NCI-H748 (cell line): Measurements from ENCODE around the gene CYGB.
"Not testable (repeated sequence)": the region's sequence is repeated elsewhere in the genome, so short reads cannot be mapped to it uniquely, and the experiment has no call there.

Source experiments
- DNase-seq: peaks from one replicate; lab custom pipeline; 2025; ENCODE audit not compliant: unreplicated experiment; lab: John Stamatoyannopoulos, UW

The CYGB gene

DNA sequence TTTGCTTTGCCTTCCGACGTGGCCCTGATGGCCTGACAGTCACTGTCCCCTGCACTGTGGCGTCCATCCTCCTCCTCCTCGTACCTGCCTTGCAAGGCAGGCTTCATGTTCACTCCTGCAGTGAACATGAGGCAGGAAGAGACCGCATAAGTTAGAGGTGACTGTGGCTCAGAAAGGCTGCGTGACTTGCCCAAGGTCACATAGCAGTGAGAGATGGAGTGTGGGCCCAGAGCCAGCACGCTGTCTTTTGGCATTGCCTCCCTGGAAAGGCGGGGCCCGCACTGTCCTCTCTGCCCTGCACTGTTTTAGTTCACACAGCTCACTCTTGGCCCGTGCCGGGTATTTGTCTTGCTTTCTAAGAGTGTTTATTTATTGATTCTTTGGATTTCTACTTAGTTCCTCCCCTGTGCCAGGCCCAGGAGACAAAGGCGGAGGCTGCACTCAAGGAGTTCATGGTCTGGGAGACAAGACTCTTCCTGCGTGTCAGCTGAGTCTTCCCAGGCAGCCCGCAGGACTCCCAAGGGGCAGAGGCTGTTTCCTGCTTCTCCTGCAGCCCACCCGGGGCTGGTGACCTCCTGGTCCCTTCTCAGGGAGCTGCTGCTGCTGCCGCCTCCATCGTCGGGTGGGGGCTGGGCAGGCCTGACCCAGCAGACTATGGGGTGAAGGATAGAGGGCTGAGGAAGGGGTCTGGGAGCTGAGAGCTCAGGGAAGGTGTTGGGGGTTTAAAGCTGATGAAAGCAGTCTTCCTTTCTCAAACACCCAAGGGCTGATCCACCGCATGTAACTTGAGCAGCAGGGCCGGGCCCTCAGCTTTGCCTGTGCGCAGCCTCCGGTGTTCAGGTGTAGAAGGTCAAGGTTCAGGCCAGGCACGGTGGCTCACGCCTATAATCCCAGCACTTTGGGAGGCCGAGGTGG, 12.7 kb downstream of the CYGB start:
- DNase-seq, result no peak

DNA sequence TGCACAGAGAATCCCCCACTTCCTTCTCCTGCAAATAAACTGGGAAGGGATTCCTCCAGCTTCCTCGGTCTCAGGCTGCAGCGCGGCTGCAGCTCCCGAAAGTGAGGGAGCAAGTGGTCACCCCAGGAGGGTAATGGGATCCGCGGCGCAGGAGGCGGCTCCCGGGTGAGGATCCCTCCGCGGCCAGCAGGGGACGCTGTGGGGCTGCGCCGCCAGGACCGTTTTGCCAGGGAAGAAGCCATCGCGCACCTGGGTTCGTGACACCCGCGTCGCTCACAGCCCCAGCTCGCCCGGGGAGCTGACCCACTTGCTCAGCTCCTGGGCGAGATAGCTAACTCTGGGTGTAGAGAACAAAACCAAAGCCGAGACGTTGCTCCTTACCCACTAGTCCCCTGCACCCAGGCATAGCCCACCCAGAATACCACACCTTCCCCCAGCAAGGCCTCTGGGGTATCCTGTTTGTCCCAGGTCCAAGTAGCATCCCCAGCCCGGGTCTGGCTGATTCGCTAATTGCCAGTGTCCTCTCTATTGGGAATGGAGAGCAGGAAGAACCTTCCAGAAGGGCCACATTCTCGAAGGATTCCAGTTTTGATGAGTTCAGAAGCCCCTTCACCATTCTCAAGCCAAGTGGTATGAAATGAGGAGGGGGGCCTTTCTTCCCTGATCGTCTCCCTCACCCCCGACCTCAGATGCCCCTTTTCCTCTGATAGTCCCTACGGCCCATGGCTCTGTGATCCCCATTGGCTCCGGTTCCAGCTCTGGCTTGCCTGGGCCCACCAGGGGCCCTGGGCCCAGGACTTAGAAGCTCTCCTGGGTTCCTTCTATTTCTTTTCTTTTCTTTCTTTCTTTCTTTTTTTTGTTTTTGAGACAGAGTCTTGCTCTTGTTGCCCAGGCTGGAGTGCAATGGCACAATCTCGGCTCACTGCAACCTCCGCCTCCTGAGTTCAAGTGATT, 14.1 kb downstream of the CYGB start:
- DNase-seq, result peak; percentile 61

DNA sequence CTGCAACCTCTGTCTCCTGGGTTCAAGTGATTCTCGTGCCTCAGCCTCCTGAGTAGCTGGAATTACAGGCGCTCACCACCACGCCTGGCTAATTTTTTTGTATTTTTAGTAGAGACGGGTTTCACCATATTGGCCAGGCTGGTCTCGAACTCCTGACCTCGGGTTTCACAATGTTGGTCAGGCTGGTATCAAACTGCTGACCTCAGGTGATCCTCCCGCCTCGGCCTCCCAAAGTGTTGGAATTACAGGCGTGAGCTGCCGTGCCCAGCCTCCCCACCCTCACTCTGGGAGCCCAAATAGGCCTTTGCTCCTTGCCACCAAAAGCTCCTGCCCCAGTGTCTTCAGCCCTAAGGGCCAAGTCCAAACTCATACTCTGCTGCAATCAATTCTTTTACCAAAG, 15.8 kb downstream of the CYGB start:
- DNase-seq, result not testable (repeated sequence)

DNA sequence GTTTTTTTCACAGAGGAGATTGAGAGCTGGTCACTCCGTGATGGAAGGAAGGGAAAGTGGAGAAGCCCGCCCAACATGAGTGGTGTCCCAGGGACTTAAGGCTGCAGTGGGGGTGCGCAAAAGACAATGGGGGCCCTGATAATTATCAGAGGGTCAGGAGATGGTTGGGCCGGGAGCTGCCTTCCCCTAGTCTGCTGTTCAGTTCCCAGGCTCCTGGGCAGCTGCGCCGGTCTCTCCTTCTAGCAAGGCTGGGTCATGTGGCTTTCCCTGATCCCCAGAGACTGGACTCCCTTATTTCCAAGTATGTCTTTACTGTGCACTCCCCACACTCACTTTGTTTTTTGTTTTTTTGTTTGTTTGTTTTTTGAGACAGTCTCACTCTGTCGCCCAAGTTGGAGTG, 16.2 kb downstream of the CYGB start:
- no peak for DNase-seq

DNA sequence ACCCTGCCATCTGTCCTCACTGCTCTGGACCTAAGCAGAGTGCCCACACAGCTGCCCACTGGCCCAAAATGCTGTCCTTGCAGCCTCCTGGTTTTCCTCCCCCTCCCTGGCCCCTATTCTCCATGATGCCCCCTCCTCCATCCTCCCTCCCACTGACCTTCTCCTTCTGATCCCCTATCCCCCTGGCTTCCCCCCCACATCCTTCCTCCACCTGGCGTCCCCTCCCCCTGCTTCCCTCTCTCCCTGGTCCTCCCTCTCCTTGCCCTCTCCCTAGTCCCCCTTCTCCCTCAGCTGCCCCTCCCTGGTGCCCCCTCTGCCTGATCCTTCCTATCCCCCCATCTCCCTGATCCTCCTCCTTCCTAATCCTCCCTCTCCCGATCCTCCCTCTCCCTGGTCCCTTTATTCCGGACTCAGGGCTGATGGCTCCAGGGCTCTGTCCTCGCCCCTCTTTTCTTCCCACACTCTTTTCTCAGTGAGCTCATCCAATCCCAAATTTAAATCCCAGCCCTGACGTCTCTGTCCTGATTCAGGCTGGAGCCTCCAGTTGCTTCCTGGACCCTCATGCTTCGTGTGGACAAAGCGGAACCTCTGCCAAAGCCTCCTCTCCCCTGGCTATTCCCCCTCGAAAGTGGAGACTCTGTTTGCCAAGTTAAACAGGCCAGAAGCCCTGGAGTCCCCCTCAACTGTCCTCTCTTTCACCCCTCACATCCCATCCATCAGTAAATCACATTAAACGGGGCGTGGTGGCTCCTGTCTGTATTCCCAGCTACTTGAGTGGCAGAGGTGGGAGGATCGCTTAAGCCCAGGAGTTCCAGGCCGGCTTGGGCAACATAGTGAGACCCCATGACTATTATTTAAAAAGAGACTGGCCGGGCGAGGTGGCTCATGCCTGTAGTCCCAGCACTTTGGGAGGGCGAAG, 18.2 kb downstream of the CYGB start:
- no peak for DNase-seq

DNA sequence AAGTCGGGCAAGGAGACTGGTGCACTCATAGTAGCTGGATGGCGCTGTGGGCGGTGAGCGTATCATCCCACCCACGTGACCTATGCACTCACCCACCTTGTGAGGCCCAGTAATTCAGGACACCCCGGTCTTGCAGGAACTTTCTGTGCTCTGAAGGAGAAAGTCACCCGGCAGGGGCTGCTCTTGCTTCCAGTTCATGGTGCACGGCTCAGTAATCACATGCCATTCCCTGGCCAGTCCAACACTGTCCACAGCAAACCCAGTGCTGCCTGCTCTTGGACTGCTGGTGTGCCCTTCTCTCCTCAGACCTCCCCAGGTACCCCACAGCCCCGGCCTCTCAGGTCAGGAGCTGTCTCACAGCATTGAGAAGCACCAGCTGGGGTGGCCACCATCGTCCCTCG, 19.9 kb downstream of the CYGB start:
- DNase-seq, result no peak

DNA sequence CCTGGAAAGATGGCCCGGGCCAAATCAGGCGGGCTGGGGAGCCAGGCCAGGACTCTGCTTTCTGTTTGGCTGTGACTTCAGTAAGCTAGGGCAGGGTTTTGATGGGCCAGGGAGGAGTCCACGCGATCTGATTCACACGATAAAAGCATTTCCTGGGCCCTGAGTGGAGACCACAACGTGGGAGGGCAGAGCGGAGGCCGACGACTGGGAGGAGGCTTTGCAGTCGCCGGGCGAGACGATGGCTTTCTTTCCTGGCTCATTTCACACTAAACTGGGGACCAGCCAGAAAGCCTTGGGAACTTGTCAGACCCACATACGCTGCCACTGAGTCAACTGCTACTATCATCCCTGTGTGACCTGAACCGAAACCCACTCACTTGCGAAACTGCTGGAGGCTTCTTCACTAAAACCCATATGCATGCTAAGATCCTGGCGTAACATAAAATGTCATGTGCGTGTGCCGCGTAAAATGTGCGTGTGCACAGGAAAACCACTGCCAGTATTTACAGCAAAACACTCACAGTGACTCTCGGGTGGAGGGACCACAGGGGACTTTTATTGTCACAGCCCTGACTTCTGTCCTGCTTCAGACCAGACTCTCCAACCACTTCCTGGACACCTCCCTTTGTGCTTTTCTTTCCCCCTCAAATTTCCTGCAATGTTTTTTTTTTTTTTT, 22.1 kb downstream of the CYGB start:
- DNase-seq, result no peak

DNA sequence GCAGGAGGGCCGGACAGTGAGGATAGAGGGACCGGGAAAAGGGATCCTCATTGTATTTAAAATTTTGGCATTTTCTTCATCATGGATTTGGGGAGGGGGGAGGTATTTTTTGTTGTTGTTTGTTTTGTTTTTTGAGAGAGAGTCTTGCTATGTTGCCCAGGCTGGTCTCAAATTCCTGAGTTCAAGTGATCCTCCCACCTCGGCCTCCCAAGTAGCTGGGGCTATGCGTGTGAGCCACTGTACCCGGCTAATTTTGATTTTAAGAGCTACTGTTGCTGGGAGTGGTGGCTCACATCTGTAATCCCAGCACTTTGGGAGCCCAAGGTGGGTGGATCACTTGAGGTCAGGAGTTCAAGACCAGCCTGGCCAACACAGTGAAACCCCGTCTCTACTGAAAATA, 23.2 kb downstream of the CYGB start:
- DNase-seq, result not testable (repeated sequence)

DNA sequence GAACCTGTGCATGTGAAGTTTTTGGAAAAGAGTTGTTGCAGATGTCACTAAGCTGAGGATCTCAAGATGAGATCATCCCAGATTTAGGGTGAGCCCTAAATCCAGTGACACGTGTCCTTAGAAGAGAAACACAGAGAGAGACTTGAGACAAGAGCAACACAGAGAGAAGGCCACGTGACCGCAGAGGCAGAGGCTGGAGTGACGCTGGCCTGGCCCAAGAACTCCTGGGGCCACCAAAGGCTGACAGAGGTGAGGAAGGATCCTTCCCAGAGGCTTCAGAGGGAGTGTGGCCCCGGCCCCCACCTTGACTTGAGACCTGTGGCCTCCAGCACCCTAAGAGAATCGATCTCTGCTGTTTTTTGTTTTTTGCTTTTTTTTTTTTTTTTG, 24.2 kb downstream of the CYGB start:
- DNase-seq, result no peak

DNA sequence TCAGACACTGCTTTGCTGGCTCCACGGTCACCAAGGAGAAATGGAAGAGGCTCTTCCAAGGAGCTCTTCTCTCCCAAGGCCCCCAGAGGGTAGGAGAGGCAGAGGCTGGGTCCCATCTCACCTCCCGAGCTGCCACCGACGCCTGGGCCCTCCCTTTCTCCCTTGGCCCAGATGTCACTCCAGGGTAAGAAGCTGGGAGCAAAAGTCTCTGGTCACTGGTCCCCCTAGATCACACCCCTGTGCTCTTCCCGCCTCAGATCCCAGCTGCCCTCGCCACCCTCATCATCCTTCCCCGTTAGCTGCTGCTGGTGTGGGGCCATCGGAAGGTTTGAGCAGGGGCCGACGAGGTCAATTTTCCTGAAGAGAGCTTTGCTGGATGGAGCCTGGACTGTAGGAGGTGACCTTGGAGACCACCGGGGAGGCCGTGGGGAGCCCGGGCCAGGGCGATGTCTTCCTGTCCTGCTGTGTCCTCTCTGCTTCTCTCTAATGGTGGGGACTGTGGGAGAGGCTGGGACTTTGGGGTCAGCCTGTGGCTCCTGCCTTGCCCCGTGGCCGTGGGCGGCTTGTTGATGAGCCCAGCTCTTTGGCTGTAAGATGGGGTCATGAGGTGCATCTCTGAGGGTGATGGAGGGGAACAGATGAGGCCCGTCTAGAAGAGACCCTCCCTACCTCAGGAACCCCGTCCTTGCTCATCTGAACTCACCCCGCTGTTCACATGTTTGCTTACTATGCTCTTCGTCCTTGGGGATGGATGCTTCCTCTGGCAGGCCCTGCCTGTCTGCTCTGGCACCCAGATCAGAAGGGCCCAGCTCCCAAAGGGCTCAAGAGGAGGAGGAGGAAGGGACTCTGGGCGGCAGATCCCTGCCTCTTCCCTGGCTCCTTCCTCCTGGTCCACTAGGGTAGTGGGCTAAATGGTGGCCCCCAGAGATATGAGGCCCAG, 24.9 kb downstream of the CYGB start:
- DNase-seq, result no peak

DNA sequence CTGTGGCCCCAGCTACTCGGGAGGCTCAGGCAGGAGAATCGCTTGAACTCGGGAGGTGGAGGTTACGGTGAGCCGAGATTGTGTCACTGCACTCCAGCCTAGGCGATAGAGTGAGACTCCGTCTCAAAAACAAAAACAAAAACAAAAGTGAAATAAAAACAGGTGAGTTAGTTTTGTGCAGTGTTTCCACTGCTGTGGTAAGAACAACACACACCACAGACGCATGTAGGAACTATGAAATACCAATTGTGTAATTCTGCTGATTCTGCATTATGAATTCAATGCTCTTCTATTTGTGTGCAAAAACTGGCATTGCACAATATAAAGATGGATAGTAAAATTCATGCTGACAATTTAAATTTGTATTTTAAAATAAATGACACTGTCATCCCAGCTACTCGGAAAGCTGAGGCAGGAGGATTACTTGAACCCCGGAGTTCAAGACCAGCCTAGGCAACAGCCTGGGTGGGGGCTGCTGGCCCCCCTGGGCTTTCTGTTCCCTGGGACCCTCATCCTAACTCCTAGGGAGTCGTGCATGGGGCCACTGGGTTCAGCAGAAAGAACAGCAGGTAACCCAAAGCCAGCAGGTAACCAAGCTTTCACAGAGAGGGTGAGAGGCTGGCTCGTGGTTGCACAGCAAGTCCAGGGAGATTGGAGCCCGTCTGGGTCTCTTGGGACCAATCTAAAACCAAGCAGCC, 25.7 kb downstream of the CYGB start:
- DNase-seq, result no peak

DNA sequence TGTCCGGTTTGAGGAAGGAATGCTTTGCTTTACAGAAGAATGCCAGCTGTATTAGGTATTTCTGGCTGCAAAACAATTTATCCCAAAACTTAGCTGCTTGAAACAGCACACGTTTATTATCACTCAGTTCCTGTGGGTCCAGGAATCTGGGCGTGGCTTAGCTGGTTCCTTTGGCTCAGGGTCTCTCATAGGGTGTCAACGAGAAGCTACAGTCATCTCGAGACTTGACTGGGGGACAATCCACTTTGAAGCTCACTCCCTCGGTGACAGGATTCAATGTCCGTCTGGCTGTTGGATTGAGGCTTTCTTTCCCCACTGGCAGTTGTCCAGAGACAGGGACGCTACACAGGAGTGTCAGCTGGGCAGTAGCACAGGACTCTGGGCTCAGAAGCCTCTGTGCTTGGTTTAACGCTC, 26.7 kb downstream of the CYGB start:
- no peak for DNase-seq

DNA sequence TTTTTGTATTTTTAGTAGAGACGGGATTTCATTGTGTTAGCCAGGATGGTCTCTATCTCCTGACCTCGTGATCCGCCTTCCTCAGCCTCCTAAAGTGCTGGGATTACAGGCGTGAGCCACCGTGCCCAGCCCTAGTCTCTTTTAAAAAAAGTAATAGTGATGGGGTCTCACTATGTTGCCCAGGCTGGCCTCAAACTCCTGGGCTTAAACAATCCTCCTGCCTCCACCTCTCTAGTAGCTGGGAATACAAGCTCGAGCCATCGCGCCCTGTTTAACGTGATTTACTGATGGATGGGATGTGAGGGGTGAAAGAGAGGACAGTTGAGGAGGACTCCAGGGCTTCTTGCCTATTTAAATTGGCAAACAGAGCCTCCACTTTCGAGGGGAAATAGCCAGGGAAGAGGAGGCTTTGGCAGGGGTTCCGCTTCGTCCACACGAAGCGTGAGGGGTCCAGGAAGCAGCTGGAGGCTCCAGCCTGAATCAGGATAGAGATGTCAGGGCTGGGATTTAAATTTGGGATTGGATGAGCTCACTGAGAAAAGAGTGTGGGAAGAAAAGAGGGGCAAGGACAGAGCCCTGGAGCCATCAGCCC, 28.9 kb downstream of the CYGB start:
- DNase-seq, result not testable (repeated sequence)

DNA sequence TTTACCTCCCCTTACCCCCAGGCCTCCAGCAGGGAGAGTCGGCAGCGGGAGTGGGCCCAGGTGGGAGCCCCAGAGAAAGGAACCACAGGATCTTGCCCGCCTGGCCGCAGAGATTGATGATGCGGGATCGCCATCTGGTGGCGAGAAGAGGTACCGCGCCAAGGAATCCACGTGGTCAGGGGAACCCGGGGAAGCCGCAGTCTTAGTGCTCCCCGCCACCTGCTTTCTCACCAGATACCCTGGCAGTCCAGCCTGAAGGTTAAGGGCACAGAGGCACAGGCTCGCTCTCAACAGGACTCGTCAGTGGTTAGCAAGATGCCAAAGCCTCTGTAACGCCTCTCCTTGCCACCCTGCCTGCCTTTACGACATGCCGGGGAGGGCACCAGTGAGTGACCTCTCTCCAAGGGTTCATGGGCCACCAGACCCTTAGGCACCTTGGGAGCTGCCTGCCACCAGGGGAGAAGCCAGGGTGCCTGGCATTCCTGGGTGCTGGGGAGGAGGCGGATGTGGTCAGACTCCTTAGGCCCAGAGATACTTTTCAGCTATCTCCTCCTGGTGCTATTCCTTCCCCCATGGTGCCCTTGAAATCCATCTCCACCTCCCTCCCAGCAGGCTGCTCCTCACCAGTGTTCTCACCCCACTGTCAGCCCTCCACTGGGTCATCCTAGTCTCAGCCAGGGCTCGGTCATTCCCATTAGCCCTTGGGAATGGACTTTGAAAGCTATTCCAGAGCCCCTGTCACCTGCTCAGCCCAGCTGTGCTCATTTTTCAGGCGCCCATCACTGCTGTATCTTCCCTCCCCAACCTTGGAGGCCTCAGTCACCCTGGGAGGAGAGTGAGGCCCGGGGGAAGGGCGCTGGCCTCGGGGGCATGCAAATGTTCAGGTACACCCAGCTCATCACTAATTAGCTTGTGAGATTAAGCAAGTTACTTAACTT, 30.8 kb downstream of the CYGB start:
- peak; percentile 57 for DNase-seq

DNA sequence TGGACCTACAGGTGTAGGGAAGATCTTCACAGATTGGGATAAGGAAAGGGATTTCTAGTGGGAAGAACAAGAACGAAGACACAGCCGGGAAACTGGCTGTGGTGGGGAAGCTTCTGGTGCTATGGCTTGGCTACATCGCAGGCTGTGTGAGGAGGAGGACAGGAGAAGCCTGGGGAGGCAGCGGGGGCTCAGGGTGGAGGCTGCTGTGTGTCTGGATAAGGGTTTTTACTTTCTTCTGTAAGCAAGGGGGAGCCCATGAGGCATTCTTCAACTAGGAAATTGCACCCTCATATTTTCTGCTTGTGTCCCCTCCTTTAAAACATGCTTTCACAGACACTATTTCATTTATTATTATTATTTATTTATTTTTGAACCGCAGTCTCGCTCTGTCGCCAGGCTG, 33.4 kb downstream of the CYGB start:
- no peak for DNase-seq

DNA sequence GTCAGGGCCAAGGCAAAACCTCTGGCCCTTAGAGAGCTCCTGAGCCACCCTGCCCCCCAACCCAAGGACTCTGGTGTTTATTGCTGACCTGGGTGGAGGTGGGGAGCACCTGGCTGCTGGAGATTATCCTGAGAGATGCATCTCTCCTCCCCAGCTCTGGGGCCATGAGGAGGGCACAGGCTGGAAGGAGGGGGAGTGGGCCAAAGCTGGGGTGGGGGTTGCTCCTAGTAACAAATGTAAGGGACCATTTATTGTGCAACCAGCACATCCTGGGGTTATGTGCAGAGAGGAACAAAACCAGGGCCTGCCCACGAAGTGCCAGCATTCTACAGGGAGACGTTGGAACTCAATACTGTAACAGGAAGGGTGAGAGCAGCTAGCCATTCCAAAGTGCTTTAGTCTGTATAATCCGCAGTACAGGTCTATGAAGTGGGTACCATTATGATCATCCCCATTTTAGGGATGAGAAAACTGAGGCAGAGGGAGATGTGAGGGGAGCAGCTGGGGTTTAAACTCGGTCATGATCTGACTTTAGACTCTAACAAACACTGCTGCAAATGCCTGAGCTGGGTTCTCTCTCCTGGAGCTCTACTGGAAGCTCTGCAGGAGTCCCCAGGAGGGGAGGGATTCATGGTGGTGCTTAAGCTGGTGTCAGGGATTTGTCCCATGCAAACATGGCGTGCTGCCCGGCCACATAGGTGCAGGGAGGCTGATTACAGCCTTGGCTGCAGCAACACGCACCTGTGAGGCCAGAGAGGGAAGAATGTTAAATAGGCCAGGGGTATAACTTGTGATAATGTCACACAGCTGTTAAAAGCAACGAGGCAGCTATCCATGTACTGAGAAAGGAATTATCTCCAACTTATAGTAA, 34.9 kb downstream of the CYGB start:
- no peak for DNase-seq
